ENCODE measurements around the gene PTPRH.
"Not testable (repeated sequence)": the region's sequence is repeated elsewhere in the genome, so short reads cannot be mapped to it uniquely, and the experiment has no call there.

The PTPRH gene

GRCh38 chr19:55229145-55229788, 20.0 kb upstream of the PTPRH start:
- H3K4me3 ChIP-seq (ENCODE audit: low read depth in 1 of 2, low read length in 2 of 2), result no peak overlapping the region
- H3K27me3 ChIP-seq (ENCODE audit: low read depth, low read length), result no peaks in the 10 kb centered on the region
- H3K36me3 ChIP-seq (ENCODE audit: control insufficient read depth in 1 of 2, insufficient read depth in 2 of 2, low read length in 2 of 2), result peaks cover 9 to 67% of the 10 kb centered on the region in 2 donors

GRCh38 chr19:55228403-55229031, 19.2 kb upstream of the PTPRH start, which contains the start of gene TMEM86B:
TSS of gene TMEM86B (minus strand) at chr19:55228763. CDS start at chr19:55228741, 22 bp downstream.
- no peaks in the 10 kb centered on the region for H3K9me3 ChIP-seq (ENCODE audit: control insufficient read depth in 1 of 2, low read length in 2 of 2)
- no peaks in the 10 kb centered on the region for H3K27me3 ChIP-seq (ENCODE audit: low read depth, low read length)
- H3K4me3 ChIP-seq (ENCODE audit: low read depth in 1 of 2, low read length in 2 of 2), result no peak within 1 kb of the TSS
- H3K4me1 ChIP-seq (ENCODE audit: control insufficient read depth in 1 of 2, insufficient read depth in 2 of 2, low read length in 2 of 2), result peaks cover 0 to 16% of the 10 kb centered on the region in 2 donors
- H3K36me3 ChIP-seq (ENCODE audit: control insufficient read depth in 1 of 2, insufficient read depth in 2 of 2, low read length in 2 of 2), result peaks cover 6 to 68% of the 10 kb centered on the region in 2 donors
- no peak within 1 kb of the TSS for H3K27ac ChIP-seq (ENCODE audit: low read length)

More at GRCh38 chr19:55229145-55229788, 20.0 kb upstream of the PTPRH start:
- peaks cover 0 to 16% of the 10 kb centered on the region in 2 donors for H3K4me1 ChIP-seq (ENCODE audit: control insufficient read depth in 1 of 2, insufficient read depth in 2 of 2, low read length in 2 of 2)
- no peaks in the 10 kb centered on the region for H3K9me3 ChIP-seq (ENCODE audit: control insufficient read depth in 1 of 2, low read length in 2 of 2)
- no peak overlapping the region for H3K27ac ChIP-seq (ENCODE audit: low read length)

- H3K27ac ChIP-seq (ENCODE audit: low read length), result no peak overlapping the region
- no peaks in the 10 kb centered on the region for H3K27me3 ChIP-seq (ENCODE audit: low read depth, low read length)
- no peaks in the 10 kb centered on the region for H3K9me3 ChIP-seq (ENCODE audit: control insufficient read depth in 1 of 2, low read length in 2 of 2)
- peaks cover 10 to 66% of the 10 kb centered on the region in 2 donors for H3K36me3 ChIP-seq (ENCODE audit: control insufficient read depth in 1 of 2, insufficient read depth in 2 of 2, low read length in 2 of 2)
- H3K4me1 ChIP-seq (ENCODE audit: control insufficient read depth in 1 of 2, insufficient read depth in 2 of 2, low read length in 2 of 2), result peaks cover 0 to 16% of the 10 kb centered on the region in 2 donors
- H3K4me3 ChIP-seq (ENCODE audit: low read depth in 1 of 2, low read length in 2 of 2), result no peak overlapping the region
These were observed 18.7 kb upstream of the PTPRH start for GRCh38 chr19:55228015-55228391.

GRCh38 chr19:55227241-55228014, 18.1 kb upstream of the PTPRH start:
- Histone ChIP-seq H3K27ac (ENCODE audit: low read length) (no peak overlapping the region), H3K9me3 (ENCODE audit: control insufficient read depth in 1 of 2, low read length in 2 of 2) (no peaks in the 10 kb centered on the region), H3K4me3 (ENCODE audit: low read depth in 1 of 2, low read length in 2 of 2) (no peak overlapping the region), H3K27me3 (ENCODE audit: low read depth, low read length) (no peaks in the 10 kb centered on the region), H3K36me3 (ENCODE audit: control insufficient read depth in 1 of 2, insufficient read depth in 2 of 2, low read length in 2 of 2) (peaks cover 10 to 61% of the 10 kb centered on the region in 2 donors), H3K4me1 (ENCODE audit: control insufficient read depth in 1 of 2, insufficient read depth in 2 of 2, low read length in 2 of 2) (peaks cover 0 to 16% of the 10 kb centered on the region in 2 donors)

- no peak overlapping the region for H3K4me3 ChIP-seq (ENCODE audit: low read depth in 1 of 2, low read length in 2 of 2)
- peaks cover 0 to 16% of the 10 kb centered on the region in 2 donors for H3K4me1 ChIP-seq (ENCODE audit: control insufficient read depth in 1 of 2, insufficient read depth in 2 of 2, low read length in 2 of 2)
- H3K9me3 ChIP-seq (ENCODE audit: control insufficient read depth in 1 of 2, low read length in 2 of 2), result no peaks in the 10 kb centered on the region
- peaks cover 8 to 54% of the 10 kb centered on the region in 2 donors for H3K36me3 ChIP-seq (ENCODE audit: control insufficient read depth in 1 of 2, insufficient read depth in 2 of 2, low read length in 2 of 2)
- no peak overlapping the region for H3K27ac ChIP-seq (ENCODE audit: low read length)
- no peaks in the 10 kb centered on the region for H3K27me3 ChIP-seq (ENCODE audit: low read depth, low read length)
These were observed 17.5 kb upstream of the PTPRH start for GRCh38 chr19:55226788-55227187.

GRCh38 chr19:55226273-55226672, 17.0 kb upstream of the PTPRH start:
- Histone ChIP-seq H3K4me1 (ENCODE audit: control insufficient read depth in 1 of 2, insufficient read depth in 2 of 2, low read length in 2 of 2) (peaks cover 0 to 16% of the 10 kb centered on the region in 2 donors), H3K4me3 (ENCODE audit: low read depth in 1 of 2, low read length in 2 of 2) (no peak overlapping the region), H3K36me3 (ENCODE audit: control insufficient read depth in 1 of 2, insufficient read depth in 2 of 2, low read length in 2 of 2) (peaks cover 7 to 49% of the 10 kb centered on the region in 2 donors)

GRCh38 chr19:55225415-55225958, 16.2 kb upstream of the PTPRH start:
- Histone ChIP-seq H3K4me3 (ENCODE audit: low read depth in 1 of 2, low read length in 2 of 2) (no peak overlapping the region), H3K36me3 (ENCODE audit: control insufficient read depth in 1 of 2, insufficient read depth in 2 of 2, low read length in 2 of 2) (peaks cover 4 to 42% of the 10 kb centered on the region in 2 donors), H3K27me3 (ENCODE audit: low read depth, low read length) (no peaks in the 10 kb centered on the region), H3K9me3 (ENCODE audit: control insufficient read depth in 1 of 2, low read length in 2 of 2) (peaks cover 0 to 2% of the 10 kb centered on the region in 2 donors), H3K27ac (ENCODE audit: low read length) (no peak overlapping the region), H3K4me1 (ENCODE audit: control insufficient read depth in 1 of 2, insufficient read depth in 2 of 2, low read length in 2 of 2) (peaks cover 0 to 16% of the 10 kb centered on the region in 2 donors)

More at GRCh38 chr19:55226273-55226672, 17.0 kb upstream of the PTPRH start:
- Histone ChIP-seq H3K27me3 (ENCODE audit: low read depth, low read length) (no peaks in the 10 kb centered on the region), H3K27ac (ENCODE audit: low read length) (no peak overlapping the region), H3K9me3 (ENCODE audit: control insufficient read depth in 1 of 2, low read length in 2 of 2) (no peaks in the 10 kb centered on the region)

GRCh38 chr19:55224679-55225414, 15.5 kb upstream of the PTPRH start:
- not testable (repeated sequence) for H3K27ac ChIP-seq (ENCODE audit: low read length); H3K9me3 ChIP-seq (ENCODE audit: control insufficient read depth in 1 of 2, low read length in 2 of 2); H3K27me3 ChIP-seq (ENCODE audit: low read depth, low read length); H3K4me3 ChIP-seq (ENCODE audit: low read depth in 1 of 2, low read length in 2 of 2)
- H3K36me3 ChIP-seq (ENCODE audit: control insufficient read depth in 1 of 2, insufficient read depth in 2 of 2, low read length in 2 of 2), result peaks cover 4 to 36% of the 10 kb centered on the region in 2 donors
- H3K4me1 ChIP-seq (ENCODE audit: control insufficient read depth in 1 of 2, insufficient read depth in 2 of 2, low read length in 2 of 2), result peaks cover 0 to 16% of the 10 kb centered on the region in 2 donors

GRCh38 chr19:55224038-55224665, 14.9 kb upstream of the PTPRH start:
- Histone ChIP-seq H3K4me1 (ENCODE audit: control insufficient read depth in 1 of 2, insufficient read depth in 2 of 2, low read length in 2 of 2) (peaks cover 0 to 16% of the 10 kb centered on the region in 2 donors), H3K4me3 (ENCODE audit: low read depth in 1 of 2, low read length in 2 of 2) (no peak overlapping the region), H3K36me3 (ENCODE audit: control insufficient read depth in 1 of 2, insufficient read depth in 2 of 2, low read length in 2 of 2) (peaks cover 4 to 29% of the 10 kb centered on the region in 2 donors), H3K9me3 (ENCODE audit: control insufficient read depth in 1 of 2, low read length in 2 of 2) (peaks cover 0 to 3% of the 10 kb centered on the region in 2 donors), H3K27me3 (ENCODE audit: low read depth, low read length) (no peaks in the 10 kb centered on the region), H3K27ac (ENCODE audit: low read length) (no peak overlapping the region)

- Histone ChIP-seq H3K36me3 (ENCODE audit: control insufficient read depth in 1 of 2, insufficient read depth in 2 of 2, low read length in 2 of 2) (peaks cover 4 to 26% of the 10 kb centered on the region in 2 donors), H3K4me3 (ENCODE audit: low read depth in 1 of 2, low read length in 2 of 2) (no peak overlapping the region), H3K9me3 (ENCODE audit: control insufficient read depth in 1 of 2, low read length in 2 of 2) (peaks cover 0 to 3% of the 10 kb centered on the region in 2 donors), H3K27ac (ENCODE audit: low read length) (no peak overlapping the region), H3K4me1 (ENCODE audit: control insufficient read depth in 1 of 2, insufficient read depth in 2 of 2, low read length in 2 of 2) (peaks cover 0 to 10% of the 10 kb centered on the region in 2 donors), H3K27me3 (ENCODE audit: low read depth, low read length) (no peaks in the 10 kb centered on the region)
These were observed 14.2 kb upstream of the PTPRH start for GRCh38 chr19:55223291-55224037.

Measured in muscle layer of duodenum (tissue), 2 donors.